Prostate gland (tissue), 2 donors: ENCODE data around the gene RNF113B. TPM values are rescaled to one million over a fixed set of nuclear protein-coding genes. Genes with fewer than 3 reads are reported as not detected.
A peak's percentile ranks its signal among the peaks of the same experiment; 100 is the strongest.

Experiments used
- DNase-seq: peaks from one replicate; pipeline ENCODE4 v3.0.0-alpha.2; 2019; ENCODE audit warnings: low spot score
- H3K27ac ChIP-seq, 2 donors: fragments of 200-600 bp; sonication (generic); 2 replicates each; pipeline ENCODE4 v1.5.1; 2017 to 2019
- H3K27me3 ChIP-seq: fragments of 200-600 bp; sonication (generic); replicated peaks from 2 replicates; pipeline ENCODE4 v1.5.1; 2019; ENCODE audit not compliant: insufficient read depth
- H3K36me3 ChIP-seq, 2 donors: fragments of 200-600 bp; sonication (generic); 1 replicate in 1 of 2; 2 replicates in 1 of 2; pipeline versions ENCODE4 v1.5.1 to v1.8.1; 2017 to 2019
- H3K4me1 ChIP-seq: fragments of 200-600 bp; sonication (generic); replicated peaks from 2 replicates; pipeline ENCODE4 v1.5.1; 2019
- H3K4me3 ChIP-seq, 2 donors: fragments of 200-600 bp; sonication (generic); 2 replicates each; pipeline ENCODE4 v1.5.1; 2017 to 2019
- H3K9me3 ChIP-seq: fragments of 200-600 bp; sonication (generic); 2 replicates; pipeline ENCODE4 v1.5.1; 2017
- POLR2A ChIP-seq: fragments of 450-650 bp; IDR thresholded peaks from one replicate; pipeline ENCODE4 v1.6.1; 2016; ENCODE audit warnings: antibody characterized with exemption, mild to moderate bottlenecking
- POLR2AphosphoS5 ChIP-seq: sonication (generic); formaldehyde crosslinking; IDR thresholded peaks from one replicate; pipeline ENCODE4 v1.6.1; 2017; ENCODE audit warnings: antibody characterized with exemption
- WGBS: methylation state at CpG from one replicate; pipeline ENCODE4 v1.1.5; 2018; 5-methylcytosine and 5-hydroxymethylcytosine counted together
- intact Hi-C: fragments of 100-400 bp; cut with DNase I; formaldehyde crosslinking; loops from one replicate; pipeline ENCODE4 v1.14.2; 2022
- total RNA-seq, 2 donors: library from RNA; depleted of rRNA; stranded (reverse); fragments of >200 nt; gene quantifications; one replicate each; pipeline ENCODE4 v1.1.0, GENCODE V29; 2016
- TF ChIP-seq, protein P1 (sequence below), 4 experiments: fragments of 200-600 bp in 2 of 4; fragments of 450-650 bp in 2 of 4; sonication (generic) in 2 of 4; IDR thresholded peaks; 1 replicate in 3 of 4; 2 replicates in 1 of 4; pipeline ENCODE4 v1.5.1; 2016 to 2019; ENCODE audit warnings: antibody characterized with exemption in 4 of 4, mild to moderate bottlenecking in 2 of 4, moderate library complexity in 2 of 4

RNF113B gene
- total RNA-seq, 2 donors from 2014 or later, result 11.2 TPM; not detected in 1

GRCh38 chr13:98214008-98214643 is 37.1 kb upstream of the RNF113B start:
- Histone ChIP-seq H3K4me3 (no peak overlapping the region), H3K36me3 (no peaks in the 10 kb centered on the region), H3K4me1 (peaks cover 16% of the 10 kb centered on the region), H3K27ac (peak overlapping the region; percentile 55 to 66), H3K9me3 (no peaks in the 10 kb centered on the region), H3K27me3 (no peaks in the 10 kb centered on the region)
- no peak for DNase-seq
- intact Hi-C loops, result no loop called here
- TF ChIP-seq POLR2AphosphoS5, result no peak
- no peak for TF ChIP-seq POLR2A
- TF ChIP-seq, protein P1, sequence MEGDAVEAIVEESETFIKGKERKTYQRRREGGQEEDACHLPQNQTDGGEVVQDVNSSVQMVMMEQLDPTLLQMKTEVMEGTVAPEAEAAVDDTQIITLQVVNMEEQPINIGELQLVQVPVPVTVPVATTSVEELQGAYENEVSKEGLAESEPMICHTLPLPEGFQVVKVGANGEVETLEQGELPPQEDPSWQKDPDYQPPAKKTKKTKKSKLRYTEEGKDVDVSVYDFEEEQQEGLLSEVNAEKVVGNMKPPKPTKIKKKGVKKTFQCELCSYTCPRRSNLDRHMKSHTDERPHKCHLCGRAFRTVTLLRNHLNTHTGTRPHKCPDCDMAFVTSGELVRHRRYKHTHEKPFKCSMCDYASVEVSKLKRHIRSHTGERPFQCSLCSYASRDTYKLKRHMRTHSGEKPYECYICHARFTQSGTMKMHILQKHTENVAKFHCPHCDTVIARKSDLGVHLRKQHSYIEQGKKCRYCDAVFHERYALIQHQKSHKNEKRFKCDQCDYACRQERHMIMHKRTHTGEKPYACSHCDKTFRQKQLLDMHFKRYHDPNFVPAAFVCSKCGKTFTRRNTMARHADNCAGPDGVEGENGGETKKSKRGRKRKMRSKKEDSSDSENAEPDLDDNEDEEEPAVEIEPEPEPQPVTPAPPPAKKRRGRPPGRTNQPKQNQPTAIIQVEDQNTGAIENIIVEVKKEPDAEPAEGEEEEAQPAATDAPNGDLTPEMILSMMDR (IDR thresholded peaks at IDR 0.05), result no peak
- 13% methylated on average over 12 of the region's 16 CpGs for WGBS

DNA sequence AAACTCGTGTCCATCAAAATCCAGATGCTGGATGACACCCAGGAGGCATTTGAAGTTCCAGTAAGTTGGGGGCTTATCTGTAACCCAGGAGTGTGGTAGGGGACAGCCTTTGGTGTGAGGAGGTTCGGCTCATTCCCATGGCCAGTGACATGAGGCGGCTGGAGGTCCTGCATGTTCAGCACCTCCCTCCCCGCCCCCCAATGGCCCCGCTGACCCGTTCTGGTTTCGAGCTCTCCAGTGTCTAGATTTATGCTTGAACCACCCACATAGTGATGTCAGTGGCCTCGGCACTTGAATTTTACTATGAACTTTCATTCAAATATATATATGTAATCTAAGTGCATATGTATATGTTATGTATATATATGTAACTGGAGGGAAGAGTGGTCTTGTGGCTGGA is 36.3 kb upstream of the RNF113B start:
- no peak for DNase-seq
- intact Hi-C loops, result no loop called here
- no peaks in the 10 kb centered on the region for H3K9me3 ChIP-seq
- WGBS, result 82% methylated on average over 8 of the region's 8 CpGs
- H3K27me3 ChIP-seq, result no peaks in the 10 kb centered on the region
- H3K36me3 ChIP-seq, result no peaks in the 10 kb centered on the region
- H3K4me3 ChIP-seq, result no peak overlapping the region
- H3K27ac ChIP-seq, result no peak overlapping the region
- H3K4me1 ChIP-seq, result peaks cover 16% of the 10 kb centered on the region
- TF ChIP-seq POLR2AphosphoS5 (no peak), POLR2A (no peak)
- TF ChIP-seq, protein P1 (IDR thresholded peaks at IDR 0.05), result no peak

GRCh38 chr13:98212763-98213162 is 35.7 kb upstream of the RNF113B start:
- intact Hi-C loops, result no loop called here
- Histone ChIP-seq H3K4me1 (peaks cover 16% of the 10 kb centered on the region), H3K27me3 (no peaks in the 10 kb centered on the region), H3K9me3 (no peaks in the 10 kb centered on the region), H3K36me3 (no peaks in the 10 kb centered on the region), H3K27ac (no peak overlapping the region), H3K4me3 (no peak overlapping the region)
- 77% methylated on average over 5 of the region's 5 CpGs for WGBS
- TF ChIP-seq POLR2AphosphoS5 (no peak), POLR2A (no peak)
- TF ChIP-seq, protein P1 (IDR thresholded peaks at IDR 0.05), result no peak
- no peak for DNase-seq

DNA sequence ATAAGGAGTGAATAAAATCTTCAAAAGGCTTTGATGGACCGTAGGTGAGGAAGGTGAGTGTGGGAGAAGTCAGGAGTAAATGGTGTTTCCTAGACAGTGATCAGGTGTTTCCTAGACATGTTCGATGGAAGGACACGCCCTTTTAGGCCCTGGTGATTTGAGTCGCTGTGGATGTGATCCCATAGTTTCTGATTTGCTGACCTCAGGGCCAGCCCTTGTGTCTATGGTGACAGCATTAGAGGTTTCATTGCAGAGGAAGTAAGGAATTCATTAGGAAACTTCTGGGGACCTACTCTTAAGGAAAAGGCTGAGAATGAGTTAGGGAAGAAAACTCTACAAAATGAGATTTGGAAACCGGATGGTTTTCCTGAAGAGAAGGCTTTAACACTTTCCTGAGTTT is 31.5 kb upstream of the RNF113B start:
- Histone ChIP-seq H3K4me3 (no peak overlapping the region), H3K9me3 (no peaks in the 10 kb centered on the region), H3K27me3 (no peaks in the 10 kb centered on the region), H3K36me3 (no peaks in the 10 kb centered on the region), H3K27ac (no peak overlapping the region), H3K4me1 (no peaks in the 10 kb centered on the region)
- no peak for DNase-seq
- intact Hi-C loops, result no loop called here
- TF ChIP-seq, protein P1 (IDR thresholded peaks at IDR 0.05), result no peak
- TF ChIP-seq POLR2A (no peak), POLR2AphosphoS5 (no peak)
- WGBS, result 90% methylated on average over 5 of the region's 5 CpGs

DNA sequence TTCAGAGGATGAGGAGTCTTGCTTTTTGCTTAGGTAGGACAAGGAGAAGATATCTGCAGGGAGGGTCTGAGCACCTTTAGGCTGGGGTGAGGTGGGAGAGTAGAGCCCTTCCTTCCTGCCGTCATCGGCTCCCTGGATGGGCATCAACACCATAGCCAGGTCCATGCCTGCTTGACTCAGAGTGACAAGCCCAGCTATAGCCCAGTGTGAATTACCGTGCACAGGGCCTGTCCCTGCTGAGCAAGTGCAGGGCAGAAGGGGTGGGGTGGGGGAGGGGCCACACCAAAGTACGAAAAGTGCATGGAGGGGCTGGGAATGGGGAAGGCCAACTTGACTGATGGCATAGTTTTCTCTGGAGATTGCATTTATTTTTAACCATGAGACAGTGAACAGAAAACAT is 30.3 kb upstream of the RNF113B start:
- H3K9me3 ChIP-seq, result no peaks in the 10 kb centered on the region
- no peak for DNase-seq
- peak overlapping the region; percentile 10 to 24 for H3K27ac ChIP-seq
- no peaks in the 10 kb centered on the region for H3K4me1 ChIP-seq
- no peak overlapping the region for H3K4me3 ChIP-seq
- no peaks in the 10 kb centered on the region for H3K27me3 ChIP-seq
- intact Hi-C loops, result no loop called here
- 39% methylated on average over 4 of the region's 4 CpGs for WGBS
- H3K36me3 ChIP-seq, result no peaks in the 10 kb centered on the region
- TF ChIP-seq, protein P1 (IDR thresholded peaks at IDR 0.05), result no peak
- TF ChIP-seq POLR2AphosphoS5 (no peak), POLR2A (no peak)
